Parathyroid adenoma (tissue), 2 donors: ENCODE data around the gene SCFD2.

Source experiments
- H2AFZ ChIP-seq: fragments of 300-600 bp; sonication (generic); one replicate; pipeline ENCODE4 v1.7.0; 2017; ENCODE audit warnings: antibody characterized with exemption, mild to moderate bottlenecking
- H3K27ac ChIP-seq: fragments of 300-600 bp; sonication (generic); one replicate; pipeline ENCODE4 v1.7.0; 2017
- H3K27me3 ChIP-seq: fragments of 300-600 bp; sonication (generic); one replicate; pipeline ENCODE4 v1.7.0; 2017; ENCODE audit warnings: low read length; ENCODE audit not compliant: control insufficient read depth, insufficient read depth
- H3K36me3 ChIP-seq: fragments of 300-600 bp; sonication (generic); one replicate; pipeline ENCODE4 v1.7.0; 2017; ENCODE audit warnings: low read length; ENCODE audit not compliant: control insufficient read depth, insufficient read depth
- H3K4me1 ChIP-seq: fragments of 300-600 bp; sonication (generic); one replicate; pipeline ENCODE4 v1.7.0; 2017; ENCODE audit warnings: control low read depth
- H3K4me2 ChIP-seq: fragments of 300-600 bp; sonication (generic); one replicate; pipeline ENCODE4 v1.7.0; 2017; ENCODE audit warnings: low read length
- H3K4me3 ChIP-seq: fragments of 300-600 bp; sonication (generic); one replicate; pipeline ENCODE4 v1.7.0; 2017; ENCODE audit warnings: low read depth, low read length
- H3K79me2 ChIP-seq: fragments of 300-600 bp; sonication (generic); one replicate; pipeline ENCODE4 v1.7.0; 2017; ENCODE audit warnings: control low read depth
- H3K9ac ChIP-seq: fragments of 300-600 bp; sonication (generic); one replicate; pipeline ENCODE4 v1.7.0; 2017; ENCODE audit warnings: mild to moderate bottlenecking
- H3K9me3 ChIP-seq: fragments of 300-600 bp; sonication (generic); one replicate; pipeline ENCODE4 v1.7.0; 2017; ENCODE audit warnings: low read length; ENCODE audit not compliant: control insufficient read depth
- TF ChIP-seq, protein P1 (sequence below): fragments of 300-600 bp; sonication (generic); IDR thresholded peaks from one replicate; pipeline ENCODE4 v1.7.0; 2017; ENCODE audit warnings: antibody characterized with exemption, mild to moderate bottlenecking
- donor health status: primary hyperparathyroidism.

SCFD2 gene

GRCh38 chr4:53137468-53137867 is 228.4 kb downstream of the SCFD2 start:
- no peak overlapping the region for H3K27ac ChIP-seq
- H2AFZ ChIP-seq, result no peak overlapping the region
- no peaks in the 10 kb centered on the region for H3K27me3 ChIP-seq
- no peaks in the 10 kb centered on the region for H3K4me1 ChIP-seq
- no peaks in the 10 kb centered on the region for H3K9me3 ChIP-seq
- H3K36me3 ChIP-seq, result no peaks in the 10 kb centered on the region
- TF ChIP-seq, protein P1, sequence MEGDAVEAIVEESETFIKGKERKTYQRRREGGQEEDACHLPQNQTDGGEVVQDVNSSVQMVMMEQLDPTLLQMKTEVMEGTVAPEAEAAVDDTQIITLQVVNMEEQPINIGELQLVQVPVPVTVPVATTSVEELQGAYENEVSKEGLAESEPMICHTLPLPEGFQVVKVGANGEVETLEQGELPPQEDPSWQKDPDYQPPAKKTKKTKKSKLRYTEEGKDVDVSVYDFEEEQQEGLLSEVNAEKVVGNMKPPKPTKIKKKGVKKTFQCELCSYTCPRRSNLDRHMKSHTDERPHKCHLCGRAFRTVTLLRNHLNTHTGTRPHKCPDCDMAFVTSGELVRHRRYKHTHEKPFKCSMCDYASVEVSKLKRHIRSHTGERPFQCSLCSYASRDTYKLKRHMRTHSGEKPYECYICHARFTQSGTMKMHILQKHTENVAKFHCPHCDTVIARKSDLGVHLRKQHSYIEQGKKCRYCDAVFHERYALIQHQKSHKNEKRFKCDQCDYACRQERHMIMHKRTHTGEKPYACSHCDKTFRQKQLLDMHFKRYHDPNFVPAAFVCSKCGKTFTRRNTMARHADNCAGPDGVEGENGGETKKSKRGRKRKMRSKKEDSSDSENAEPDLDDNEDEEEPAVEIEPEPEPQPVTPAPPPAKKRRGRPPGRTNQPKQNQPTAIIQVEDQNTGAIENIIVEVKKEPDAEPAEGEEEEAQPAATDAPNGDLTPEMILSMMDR, result no peak
- H3K4me2 ChIP-seq, result no peak overlapping the region
- no peaks in the 10 kb centered on the region for H3K79me2 ChIP-seq
- no peak overlapping the region for H3K9ac ChIP-seq
- no peak overlapping the region for H3K4me3 ChIP-seq

DNA sequence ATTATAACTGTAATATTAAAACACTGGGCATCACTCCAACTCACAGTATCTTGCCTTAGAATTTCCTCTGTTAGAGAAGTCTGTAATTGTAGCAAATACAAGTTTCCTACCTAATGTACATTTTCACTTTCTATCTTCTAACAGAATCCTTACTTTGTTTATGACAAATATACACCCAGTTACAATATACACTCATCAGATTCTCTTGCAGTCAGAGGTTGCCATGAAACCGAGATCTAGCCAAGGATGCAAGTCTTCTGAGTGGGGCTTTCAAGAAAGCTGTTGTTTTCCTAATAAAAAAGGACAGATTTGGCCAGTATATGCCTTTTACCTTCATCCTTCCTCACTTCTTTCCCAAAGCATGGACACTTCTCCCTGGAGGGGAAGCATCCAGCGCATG is 228.9 kb downstream of the SCFD2 start:
- H3K27me3 ChIP-seq, result no peaks in the 10 kb centered on the region
- H3K9ac ChIP-seq, result no peak overlapping the region
- no peaks in the 10 kb centered on the region for H3K9me3 ChIP-seq
- no peaks in the 10 kb centered on the region for H3K36me3 ChIP-seq
- H3K4me2 ChIP-seq, result no peak overlapping the region
- TF ChIP-seq, protein P1, result no peak
- H3K27ac ChIP-seq, result no peak overlapping the region
- no peak overlapping the region for H3K4me3 ChIP-seq
- H2AFZ ChIP-seq, result no peak overlapping the region
- H3K79me2 ChIP-seq, result no peaks in the 10 kb centered on the region
- no peaks in the 10 kb centered on the region for H3K4me1 ChIP-seq

DNA sequence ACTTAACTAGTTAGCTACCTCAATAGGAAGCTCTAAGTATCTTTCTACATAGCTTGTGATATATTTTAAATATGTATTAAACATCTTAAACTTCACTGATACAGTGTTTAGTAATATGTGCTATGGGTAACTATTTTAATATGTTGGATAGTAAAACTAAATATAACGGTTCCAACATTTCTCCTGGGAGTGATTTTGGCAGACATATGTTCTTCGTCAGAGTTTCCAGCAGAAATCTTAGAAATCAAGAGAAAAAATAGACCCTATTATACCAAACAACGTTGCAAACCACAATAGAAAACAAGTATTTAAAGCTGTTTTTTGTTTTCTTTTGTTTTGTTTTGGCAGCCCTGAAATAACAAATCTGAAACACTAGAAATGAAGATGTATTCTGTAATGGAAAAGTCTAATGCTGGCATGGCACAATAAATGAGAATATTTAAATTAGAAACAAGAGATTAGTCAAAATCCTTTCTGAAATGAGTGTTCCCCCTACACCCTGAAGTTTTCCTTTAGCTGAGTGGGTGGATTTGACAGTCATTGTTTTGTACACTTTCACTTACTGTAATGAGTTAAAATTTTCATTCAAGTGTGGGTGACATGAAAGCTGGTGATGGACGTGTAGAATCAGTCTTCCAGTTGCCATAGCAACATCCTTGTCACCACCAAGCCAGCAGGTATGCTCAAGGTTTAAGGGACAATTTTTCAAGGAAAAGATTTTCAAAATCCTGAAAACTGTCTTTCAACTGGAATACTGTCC is 233.5 kb downstream of the SCFD2 start:
- Histone ChIP-seq H3K27ac (no peak overlapping the region), H3K4me2 (no peak overlapping the region), H3K4me1 (no peaks in the 10 kb centered on the region), H3K9ac (no peak overlapping the region), H3K4me3 (no peak overlapping the region), H3K36me3 (no peaks in the 10 kb centered on the region), H3K27me3 (no peaks in the 10 kb centered on the region), H3K9me3 (no peaks in the 10 kb centered on the region), H3K79me2 (no peaks in the 10 kb centered on the region), H2AFZ (no peak overlapping the region)
- TF ChIP-seq, protein P1, result no peak

DNA sequence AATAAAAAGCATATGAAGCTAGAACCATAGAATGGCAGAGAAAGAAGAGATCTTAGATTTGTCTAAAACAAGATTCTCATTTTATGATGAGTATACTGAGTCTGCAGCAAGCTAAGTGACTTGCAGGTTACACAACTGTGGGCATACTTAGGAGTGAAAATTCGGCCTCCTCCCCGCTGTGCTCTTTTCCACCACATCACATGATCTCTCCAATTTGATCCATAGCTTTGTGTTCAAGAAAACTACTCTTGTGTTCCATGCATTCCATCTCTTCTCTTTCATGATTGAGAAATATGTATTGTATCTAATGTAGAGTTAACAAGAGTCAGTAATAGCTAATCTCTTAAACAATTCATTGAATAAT is 234.3 kb downstream of the SCFD2 start:
- Histone ChIP-seq H3K27ac (no peak overlapping the region), H3K4me3 (no peak overlapping the region), H3K4me1 (no peaks in the 10 kb centered on the region), H3K9ac (no peak overlapping the region), H3K36me3 (no peaks in the 10 kb centered on the region), H3K27me3 (no peaks in the 10 kb centered on the region), H3K4me2 (no peak overlapping the region), H3K9me3 (no peaks in the 10 kb centered on the region), H3K79me2 (no peaks in the 10 kb centered on the region), H2AFZ (no peak overlapping the region)
- TF ChIP-seq, protein P1, result no peak

GRCh38 chr4:53130896-53131561 is 234.8 kb downstream of the SCFD2 start:
- TF ChIP-seq, protein P1, result no peak
- Histone ChIP-seq H3K79me2 (no peaks in the 10 kb centered on the region), H3K4me1 (no peaks in the 10 kb centered on the region), H3K9ac (no peak overlapping the region), H2AFZ (no peak overlapping the region), H3K9me3 (no peaks in the 10 kb centered on the region), H3K36me3 (no peaks in the 10 kb centered on the region), H3K4me2 (no peak overlapping the region), H3K27me3 (no peaks in the 10 kb centered on the region), H3K4me3 (no peak overlapping the region), H3K27ac (no peak overlapping the region)
